ENCODE measurements around the gene UNC5B.

Gene UNC5B

DNA sequence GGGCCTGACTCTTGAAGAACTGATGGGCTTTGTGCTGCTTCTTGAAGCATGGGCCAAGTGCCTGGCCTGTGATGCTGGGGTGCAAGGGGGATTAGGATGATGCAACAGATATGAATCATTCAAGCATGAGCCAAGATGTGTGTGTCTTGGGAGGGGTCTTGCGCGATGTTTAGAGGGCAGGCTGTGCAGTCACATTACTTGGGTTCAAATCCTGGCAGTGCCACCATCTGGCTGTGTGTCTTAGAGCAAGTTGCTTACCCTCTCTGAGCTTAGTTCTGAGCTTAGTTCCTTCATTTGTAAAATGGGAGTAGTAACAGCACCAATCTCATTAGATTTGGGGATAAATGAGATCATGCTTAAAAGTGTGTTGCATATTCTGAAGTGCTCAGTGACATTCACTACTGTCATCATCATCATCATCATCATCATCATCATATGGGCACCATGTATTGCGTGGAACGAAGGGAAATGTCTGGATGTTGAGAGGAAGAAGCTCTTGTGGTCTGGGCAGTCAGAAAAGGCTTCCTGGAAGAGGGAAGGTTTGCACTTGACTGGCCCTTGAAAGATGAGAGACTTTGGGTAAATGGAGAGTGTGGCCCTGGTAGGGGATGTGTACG is 9.3 kb downstream of the UNC5B start:
- no peak overlapping the region for H3K4me3 ChIP-seq (ENCODE audit: low read depth, low read length)
- TF ChIP-seq, protein P1, sequence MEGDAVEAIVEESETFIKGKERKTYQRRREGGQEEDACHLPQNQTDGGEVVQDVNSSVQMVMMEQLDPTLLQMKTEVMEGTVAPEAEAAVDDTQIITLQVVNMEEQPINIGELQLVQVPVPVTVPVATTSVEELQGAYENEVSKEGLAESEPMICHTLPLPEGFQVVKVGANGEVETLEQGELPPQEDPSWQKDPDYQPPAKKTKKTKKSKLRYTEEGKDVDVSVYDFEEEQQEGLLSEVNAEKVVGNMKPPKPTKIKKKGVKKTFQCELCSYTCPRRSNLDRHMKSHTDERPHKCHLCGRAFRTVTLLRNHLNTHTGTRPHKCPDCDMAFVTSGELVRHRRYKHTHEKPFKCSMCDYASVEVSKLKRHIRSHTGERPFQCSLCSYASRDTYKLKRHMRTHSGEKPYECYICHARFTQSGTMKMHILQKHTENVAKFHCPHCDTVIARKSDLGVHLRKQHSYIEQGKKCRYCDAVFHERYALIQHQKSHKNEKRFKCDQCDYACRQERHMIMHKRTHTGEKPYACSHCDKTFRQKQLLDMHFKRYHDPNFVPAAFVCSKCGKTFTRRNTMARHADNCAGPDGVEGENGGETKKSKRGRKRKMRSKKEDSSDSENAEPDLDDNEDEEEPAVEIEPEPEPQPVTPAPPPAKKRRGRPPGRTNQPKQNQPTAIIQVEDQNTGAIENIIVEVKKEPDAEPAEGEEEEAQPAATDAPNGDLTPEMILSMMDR (IDR thresholded peaks at IDR 0.05; ENCODE audit: control insufficient read depth, extremely low read depth, insufficient read depth): no peak
- DNase-seq (ENCODE audit: low read depth): no peak

DNA sequence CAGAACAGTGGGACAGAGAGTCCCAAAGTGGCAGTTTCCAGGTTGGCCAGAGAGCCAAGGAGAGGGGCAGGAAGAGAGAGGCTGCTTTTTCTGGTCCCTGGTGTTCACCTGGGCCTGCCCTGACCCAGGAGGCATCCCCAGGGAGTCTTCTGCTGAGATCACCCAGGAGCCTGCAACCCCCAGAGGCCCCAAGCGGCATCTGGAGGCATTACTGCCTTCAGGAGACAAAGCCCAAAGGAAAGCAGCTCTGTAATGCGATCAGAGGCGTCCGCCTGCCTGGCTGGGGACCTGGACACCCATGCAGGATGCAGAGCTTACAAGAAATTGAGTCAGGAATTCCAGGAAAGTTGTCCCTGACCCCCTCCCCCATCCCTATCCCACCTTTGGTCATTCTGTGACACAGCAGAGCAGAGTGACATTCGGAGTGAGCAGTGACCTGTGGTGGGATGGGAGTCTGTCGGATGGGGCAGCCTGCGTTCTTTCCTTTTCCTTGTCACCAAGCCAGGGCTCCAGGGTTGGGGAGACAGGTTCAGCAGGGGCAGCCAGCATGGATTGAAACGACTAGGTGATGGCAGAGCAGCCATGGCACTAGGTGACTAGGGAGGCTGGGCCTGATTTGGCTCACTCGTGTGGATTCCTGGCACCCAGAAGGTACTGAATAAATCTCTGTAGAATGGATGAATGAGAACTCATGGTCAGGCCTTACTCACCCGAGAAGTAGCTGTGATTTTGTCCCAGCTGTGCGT is 10.4 kb downstream of the UNC5B start:
- TF ChIP-seq, protein P1 (IDR thresholded peaks at IDR 0.05; ENCODE audit: control insufficient read depth, extremely low read depth, insufficient read depth): no peak
- DNase-seq (ENCODE audit: low read depth): no peak
- no peak overlapping the region for H3K4me3 ChIP-seq (ENCODE audit: low read depth, low read length)

DNA sequence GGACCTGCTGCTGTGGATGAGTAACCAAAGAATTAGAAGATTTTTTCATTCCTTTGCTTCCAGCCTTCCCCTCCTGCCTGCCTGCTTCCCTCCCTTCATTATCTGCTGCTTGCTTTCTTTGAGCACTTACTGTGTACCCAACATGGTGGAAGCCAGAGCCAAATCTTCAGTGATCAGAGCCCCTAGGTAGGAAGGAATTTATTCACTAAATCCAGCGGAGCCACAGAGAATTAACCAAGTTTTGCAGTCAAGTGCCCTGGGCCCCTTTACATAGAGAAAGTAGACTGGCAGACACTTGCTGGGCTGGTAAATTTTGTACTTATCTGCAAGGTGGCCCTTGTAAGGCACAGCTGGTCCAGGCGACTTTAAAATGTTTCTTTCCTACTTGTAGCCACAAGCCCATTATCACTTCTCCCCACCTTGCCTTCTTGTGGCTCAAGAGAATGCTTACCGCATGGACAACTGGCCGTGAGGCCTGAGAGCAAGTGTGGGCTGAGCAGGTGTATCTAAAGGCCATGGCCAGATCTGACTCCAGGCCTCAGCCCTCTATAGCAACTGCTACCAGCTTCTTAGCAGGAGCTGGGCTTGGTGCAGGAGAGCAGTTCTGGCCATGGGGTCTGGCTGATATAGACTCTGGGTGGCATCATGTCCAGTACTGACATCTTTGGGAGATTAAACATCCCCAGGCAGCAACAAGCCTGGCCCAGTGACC is 11.1 kb downstream of the UNC5B start:
- DNase-seq (ENCODE audit: low read depth): no peak
- TF ChIP-seq, protein P1 (IDR thresholded peaks at IDR 0.05; ENCODE audit: control insufficient read depth, extremely low read depth, insufficient read depth): no peak
- H3K4me3 ChIP-seq (ENCODE audit: low read depth, low read length): no peak overlapping the region

DNA sequence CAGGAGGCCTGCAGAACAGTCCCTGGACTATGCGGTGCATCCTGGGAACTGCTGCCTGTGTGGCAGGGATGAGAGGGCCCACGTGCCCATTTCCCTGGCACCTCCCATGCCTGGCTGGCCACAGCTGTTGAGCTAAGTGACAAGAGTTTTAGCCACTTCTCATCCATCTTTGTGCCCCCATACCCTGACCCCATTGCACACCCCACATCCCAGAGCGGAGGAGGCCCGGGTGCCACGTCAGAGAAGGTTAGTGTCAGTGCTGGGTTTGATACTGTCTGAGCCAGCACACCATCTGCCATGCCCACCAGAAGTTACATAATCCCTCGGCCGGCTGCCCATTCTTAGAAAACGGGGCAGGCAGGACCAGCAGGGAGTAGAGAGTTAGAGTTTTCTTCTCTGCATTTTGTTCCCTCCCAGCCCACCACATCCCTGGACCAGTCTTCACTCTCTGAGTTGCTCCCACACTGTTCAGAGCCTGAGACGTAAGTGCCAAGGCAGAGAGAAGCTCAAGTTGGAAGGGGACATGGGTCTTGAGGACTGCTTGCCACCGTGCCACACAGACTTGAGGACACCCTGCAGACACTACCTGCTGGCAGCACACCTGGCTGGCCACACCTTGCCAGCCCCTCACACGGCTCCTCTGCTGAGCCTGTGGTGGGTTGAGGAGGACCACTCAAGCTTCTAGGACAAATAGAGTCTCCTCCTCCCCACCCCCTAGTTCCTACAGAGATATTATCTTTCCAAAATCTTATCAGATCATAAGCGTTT is 13.1 kb downstream of the UNC5B start:
- no peak for DNase-seq (ENCODE audit: low read depth)
- TF ChIP-seq, protein P1 (IDR thresholded peaks at IDR 0.05; ENCODE audit: control insufficient read depth, extremely low read depth, insufficient read depth): no peak
- H3K4me3 ChIP-seq (ENCODE audit: low read depth, low read length): no peak overlapping the region

DNA sequence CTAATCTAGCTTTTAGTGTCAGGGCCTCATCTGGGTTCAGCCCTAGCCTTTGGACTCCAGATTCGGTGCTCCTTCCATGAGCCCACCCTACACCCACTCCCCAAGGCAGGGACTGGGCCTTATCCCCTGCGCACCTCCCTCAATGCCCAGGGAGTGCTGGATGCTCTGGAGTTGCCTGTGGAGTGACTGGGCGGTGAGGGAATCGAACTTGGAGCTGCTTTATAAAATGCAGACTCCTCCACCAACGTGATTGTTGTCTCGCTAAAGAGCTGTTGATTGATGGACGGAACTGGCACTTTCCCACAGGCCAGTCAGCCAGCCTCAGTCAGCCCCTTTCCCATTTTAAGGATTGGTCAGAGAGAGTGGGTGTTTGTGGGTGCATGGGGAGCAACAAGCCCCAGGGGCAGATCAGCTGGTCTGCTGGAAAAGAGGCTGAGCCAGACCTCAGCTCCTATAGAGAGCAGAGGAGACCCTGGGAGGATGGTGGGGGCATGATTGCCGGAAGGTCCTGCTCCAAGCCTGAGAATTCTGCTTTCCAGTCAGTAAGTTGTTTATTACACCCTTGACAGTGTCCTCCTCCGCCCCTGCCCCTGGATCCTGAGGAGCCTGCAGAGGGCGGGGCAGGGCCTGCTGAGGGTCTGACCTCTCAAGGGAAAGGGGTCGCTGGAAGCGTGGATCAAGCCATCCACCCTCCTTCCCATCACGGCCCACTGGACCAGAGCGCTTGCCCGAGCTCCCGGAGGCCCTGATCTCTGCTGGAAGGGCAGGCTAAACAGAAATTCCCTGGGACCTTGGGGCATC is 16.7 kb downstream of the UNC5B start:
- TF ChIP-seq, protein P1 (IDR thresholded peaks at IDR 0.05; ENCODE audit: control insufficient read depth, extremely low read depth, insufficient read depth): no peak
- H3K4me3 ChIP-seq (ENCODE audit: low read depth, low read length): no peak overlapping the region
- no peak for DNase-seq (ENCODE audit: low read depth)

Data from LNCaP clone FGC (cell line).